HL-60 (cell line): ENCODE measurements around the gene SERPINC1.

ENCODE experiments used
- DNase-seq, 2 experiments: peaks; one replicate each; pipeline ENCODE4 v3.0.0-alpha.2; 2010 to 2020; ENCODE audit warnings: low read depth in 1 of 2, low spot score in 1 of 2
- H3K27ac ChIP-seq: fragments of 250-450 bp; sonication (Bioruptor Pico); replicated peaks from 2 replicates; pipeline ENCODE4 v1.5.1; 2020; ENCODE audit warnings: mild to moderate bottlenecking, moderate library complexity
- H3K27me3 ChIP-seq: fragments of 250-450 bp; sonication (Bioruptor Pico); 2 replicates; pipeline ENCODE4 v1.5.1; 2021; ENCODE audit warnings: mild to moderate bottlenecking, moderate library complexity; ENCODE audit not compliant: insufficient read depth, poor library complexity, severe bottlenecking
- H3K4me3 ChIP-seq: replicated peaks from 2 replicates; pipeline ENCODE4 v1.5.1; 2011; ENCODE audit warnings: mild to moderate bottlenecking, control low read depth, low read length; ENCODE audit not compliant: insufficient read depth
- GABPA ChIP-seq: IDR thresholded peaks from 2 replicates; pipeline ENCODE4 v1.6.1; 2012; ENCODE audit warnings: low read depth
- POLR2AphosphoS5 ChIP-seq: IDR thresholded peaks from 2 replicates; pipeline ENCODE4 v1.6.1; 2012; ENCODE audit warnings: low read depth
- SPI1 ChIP-seq: IDR thresholded peaks from 2 replicates; pipeline ENCODE4 v1.6.1; 2012; ENCODE audit warnings: low read depth, mild to moderate bottlenecking, borderline replicate concordance
- TF ChIP-seq, protein P1 (sequence below): IDR thresholded peaks from one replicate; pipeline ENCODE4 v1.5.1; 2011; ENCODE audit warnings: low read length, control low read depth, inconsistent platforms; ENCODE audit not compliant: insufficient read depth
- TF ChIP-seq, protein P2 (sequence below): IDR thresholded peaks from 2 replicates; pipeline ENCODE4 v1.6.1; 2012; ENCODE audit warnings: low read depth; ENCODE audit not compliant: insufficient replicate concordance

SERPINC1 gene

DNA sequence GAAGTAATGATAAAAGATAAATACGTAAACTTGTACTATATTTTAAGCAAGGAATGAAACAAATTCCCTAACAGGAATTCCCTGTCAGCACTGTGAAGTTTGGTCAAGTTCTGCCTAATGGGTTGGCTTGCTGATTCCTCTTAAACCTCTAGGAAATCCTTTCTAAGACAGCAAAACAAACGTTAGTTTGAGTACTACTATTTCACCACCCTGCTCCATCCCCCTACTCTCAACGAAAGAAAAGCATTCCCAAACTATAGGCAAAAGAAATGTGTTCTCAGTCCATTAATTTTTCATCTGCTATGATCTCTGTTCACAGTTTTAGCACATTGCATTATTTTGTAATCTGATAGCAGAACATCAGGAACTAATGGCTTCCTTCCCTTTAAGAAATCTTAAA is 16.1 kb downstream of the SERPINC1 start:
- TF ChIP-seq GABPA, result no peak

DNA sequence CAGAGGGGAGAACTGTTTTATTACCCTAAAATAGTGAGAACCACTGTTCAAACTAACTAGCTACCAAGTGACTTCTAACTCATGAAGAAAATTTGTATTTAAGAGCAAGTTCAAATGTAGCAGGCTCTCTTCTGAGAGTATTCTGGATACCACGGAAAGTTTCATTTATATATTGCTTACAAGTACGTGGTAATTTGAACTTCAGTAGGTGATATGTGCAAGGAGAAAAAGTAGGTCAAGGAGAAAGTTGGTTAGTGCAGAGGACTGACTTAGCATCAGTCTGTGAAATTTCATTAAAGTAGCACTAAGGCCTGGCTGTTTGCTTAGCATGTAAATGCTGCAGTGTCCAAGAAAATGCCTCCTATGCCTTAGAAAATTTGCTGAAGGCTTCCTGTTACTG is 16.7 kb downstream of the SERPINC1 start:
- TF ChIP-seq SPI1, result no peak
- no peak for TF ChIP-seq POLR2AphosphoS5
- TF ChIP-seq, protein P1, sequence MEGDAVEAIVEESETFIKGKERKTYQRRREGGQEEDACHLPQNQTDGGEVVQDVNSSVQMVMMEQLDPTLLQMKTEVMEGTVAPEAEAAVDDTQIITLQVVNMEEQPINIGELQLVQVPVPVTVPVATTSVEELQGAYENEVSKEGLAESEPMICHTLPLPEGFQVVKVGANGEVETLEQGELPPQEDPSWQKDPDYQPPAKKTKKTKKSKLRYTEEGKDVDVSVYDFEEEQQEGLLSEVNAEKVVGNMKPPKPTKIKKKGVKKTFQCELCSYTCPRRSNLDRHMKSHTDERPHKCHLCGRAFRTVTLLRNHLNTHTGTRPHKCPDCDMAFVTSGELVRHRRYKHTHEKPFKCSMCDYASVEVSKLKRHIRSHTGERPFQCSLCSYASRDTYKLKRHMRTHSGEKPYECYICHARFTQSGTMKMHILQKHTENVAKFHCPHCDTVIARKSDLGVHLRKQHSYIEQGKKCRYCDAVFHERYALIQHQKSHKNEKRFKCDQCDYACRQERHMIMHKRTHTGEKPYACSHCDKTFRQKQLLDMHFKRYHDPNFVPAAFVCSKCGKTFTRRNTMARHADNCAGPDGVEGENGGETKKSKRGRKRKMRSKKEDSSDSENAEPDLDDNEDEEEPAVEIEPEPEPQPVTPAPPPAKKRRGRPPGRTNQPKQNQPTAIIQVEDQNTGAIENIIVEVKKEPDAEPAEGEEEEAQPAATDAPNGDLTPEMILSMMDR, result no peak
- TF ChIP-seq GABPA, result no peak
- TF ChIP-seq, protein P2, sequence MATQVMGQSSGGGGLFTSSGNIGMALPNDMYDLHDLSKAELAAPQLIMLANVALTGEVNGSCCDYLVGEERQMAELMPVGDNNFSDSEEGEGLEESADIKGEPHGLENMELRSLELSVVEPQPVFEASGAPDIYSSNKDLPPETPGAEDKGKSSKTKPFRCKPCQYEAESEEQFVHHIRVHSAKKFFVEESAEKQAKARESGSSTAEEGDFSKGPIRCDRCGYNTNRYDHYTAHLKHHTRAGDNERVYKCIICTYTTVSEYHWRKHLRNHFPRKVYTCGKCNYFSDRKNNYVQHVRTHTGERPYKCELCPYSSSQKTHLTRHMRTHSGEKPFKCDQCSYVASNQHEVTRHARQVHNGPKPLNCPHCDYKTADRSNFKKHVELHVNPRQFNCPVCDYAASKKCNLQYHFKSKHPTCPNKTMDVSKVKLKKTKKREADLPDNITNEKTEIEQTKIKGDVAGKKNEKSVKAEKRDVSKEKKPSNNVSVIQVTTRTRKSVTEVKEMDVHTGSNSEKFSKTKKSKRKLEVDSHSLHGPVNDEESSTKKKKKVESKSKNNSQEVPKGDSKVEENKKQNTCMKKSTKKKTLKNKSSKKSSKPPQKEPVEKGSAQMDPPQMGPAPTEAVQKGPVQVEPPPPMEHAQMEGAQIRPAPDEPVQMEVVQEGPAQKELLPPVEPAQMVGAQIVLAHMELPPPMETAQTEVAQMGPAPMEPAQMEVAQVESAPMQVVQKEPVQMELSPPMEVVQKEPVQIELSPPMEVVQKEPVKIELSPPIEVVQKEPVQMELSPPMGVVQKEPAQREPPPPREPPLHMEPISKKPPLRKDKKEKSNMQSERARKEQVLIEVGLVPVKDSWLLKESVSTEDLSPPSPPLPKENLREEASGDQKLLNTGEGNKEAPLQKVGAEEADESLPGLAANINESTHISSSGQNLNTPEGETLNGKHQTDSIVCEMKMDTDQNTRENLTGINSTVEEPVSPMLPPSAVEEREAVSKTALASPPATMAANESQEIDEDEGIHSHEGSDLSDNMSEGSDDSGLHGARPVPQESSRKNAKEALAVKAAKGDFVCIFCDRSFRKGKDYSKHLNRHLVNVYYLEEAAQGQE, result no peak
- no peak for DNase-seq
- Histone ChIP-seq H3K27me3 (no peaks in the 10 kb centered on the region), H3K4me3 (no peak overlapping the region), H3K27ac (no peak overlapping the region)

More for the DNA sequence above, 16.1 kb downstream of the SERPINC1 start:
- no peak overlapping the region for H3K4me3 ChIP-seq
- H3K27me3 ChIP-seq, result no peaks in the 10 kb centered on the region
- DNase-seq, result no peak
- H3K27ac ChIP-seq, result no peak overlapping the region

DNA sequence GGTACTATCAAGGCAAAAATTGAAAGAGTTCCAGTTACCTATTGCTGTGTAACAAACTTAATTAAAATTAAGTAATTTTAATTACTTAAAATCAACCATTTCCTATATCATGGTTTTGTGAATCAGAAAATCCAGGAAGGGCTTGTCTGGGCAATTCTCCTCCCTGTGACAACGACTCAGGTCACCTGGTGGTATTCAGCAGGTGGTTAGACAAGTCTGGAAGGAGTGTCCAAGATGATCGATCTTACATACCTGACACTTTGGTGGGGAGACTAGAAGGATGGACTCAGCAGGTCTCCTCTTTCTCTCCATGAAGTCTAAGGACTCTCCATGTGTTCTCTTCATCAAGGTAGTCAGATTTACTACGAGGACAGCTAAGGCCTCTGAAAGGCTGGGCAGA is 22.9 kb downstream of the SERPINC1 start:
- no peak for DNase-seq
- H3K27me3 ChIP-seq, result no peaks in the 10 kb centered on the region
- no peak for TF ChIP-seq GABPA
- TF ChIP-seq SPI1, result no peak
- TF ChIP-seq, protein P2, result no peak
- TF ChIP-seq, protein P1, result no peak
- TF ChIP-seq POLR2AphosphoS5, result no peak
- no peak overlapping the region for H3K4me3 ChIP-seq
- H3K27ac ChIP-seq, result no peak overlapping the region

DNA sequence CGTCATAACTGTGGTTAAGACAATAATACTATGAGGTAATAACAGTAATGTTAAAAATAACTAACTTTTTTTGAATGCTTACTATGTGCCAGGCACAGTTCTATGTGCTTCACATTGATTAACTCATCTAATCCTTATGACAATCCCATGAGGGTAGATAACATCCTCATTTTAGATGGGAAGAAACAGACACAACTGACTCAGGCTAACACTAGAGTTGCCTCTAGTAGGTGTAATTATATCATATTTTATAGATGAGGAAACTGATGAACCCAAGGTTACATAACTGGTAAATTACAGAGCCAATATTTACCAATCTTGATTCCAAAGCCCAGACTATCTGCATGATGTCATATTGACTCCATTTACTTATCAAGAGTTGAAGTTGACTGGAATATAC is 23.5 kb downstream of the SERPINC1 start:
- Histone ChIP-seq H3K27ac (no peak overlapping the region), H3K4me3 (no peak overlapping the region), H3K27me3 (no peaks in the 10 kb centered on the region)
- no peak for TF ChIP-seq POLR2AphosphoS5
- TF ChIP-seq, protein P1, result no peak
- TF ChIP-seq, protein P2, result no peak
- TF ChIP-seq SPI1, result no peak
- no peak for TF ChIP-seq GABPA
- no peak for DNase-seq
